ENCODE data around the gene VIPR2. TPM values are rescaled to one million over a fixed set of nuclear protein-coding genes. Genes with fewer than 3 reads are reported as not detected.

VIPR2 gene
- total and polyA plus RNA-seq, 2 experiments from 2014 or later: 1.3 to 2.7 TPM

- TF ChIP-seq, protein P1, sequence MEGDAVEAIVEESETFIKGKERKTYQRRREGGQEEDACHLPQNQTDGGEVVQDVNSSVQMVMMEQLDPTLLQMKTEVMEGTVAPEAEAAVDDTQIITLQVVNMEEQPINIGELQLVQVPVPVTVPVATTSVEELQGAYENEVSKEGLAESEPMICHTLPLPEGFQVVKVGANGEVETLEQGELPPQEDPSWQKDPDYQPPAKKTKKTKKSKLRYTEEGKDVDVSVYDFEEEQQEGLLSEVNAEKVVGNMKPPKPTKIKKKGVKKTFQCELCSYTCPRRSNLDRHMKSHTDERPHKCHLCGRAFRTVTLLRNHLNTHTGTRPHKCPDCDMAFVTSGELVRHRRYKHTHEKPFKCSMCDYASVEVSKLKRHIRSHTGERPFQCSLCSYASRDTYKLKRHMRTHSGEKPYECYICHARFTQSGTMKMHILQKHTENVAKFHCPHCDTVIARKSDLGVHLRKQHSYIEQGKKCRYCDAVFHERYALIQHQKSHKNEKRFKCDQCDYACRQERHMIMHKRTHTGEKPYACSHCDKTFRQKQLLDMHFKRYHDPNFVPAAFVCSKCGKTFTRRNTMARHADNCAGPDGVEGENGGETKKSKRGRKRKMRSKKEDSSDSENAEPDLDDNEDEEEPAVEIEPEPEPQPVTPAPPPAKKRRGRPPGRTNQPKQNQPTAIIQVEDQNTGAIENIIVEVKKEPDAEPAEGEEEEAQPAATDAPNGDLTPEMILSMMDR (conservative IDR thresholded peaks at IDR 0.05; ENCODE audit: low read depth in 2 of 2): no peak
- Mint-ChIP-seq H3K27ac (no peak overlapping the region), H3K9me3 (peaks cover 70% of the 10 kb centered on the region), H3K4me3 (no peak overlapping the region), H3K4me1 (peaks cover 13% of the 10 kb centered on the region; the same call in 2 of the 3 replicates), H3K36me3 (ENCODE audit: low read depth) (peaks cover 11% of the 10 kb centered on the region; the same call in 2 of the 3 replicates), H3K27me3 (ENCODE audit: insufficient read depth, low read depth, poor library complexity) (peaks cover 13% of the 10 kb centered on the region)
- Histone ChIP-seq H3K36me3 (ENCODE audit: insufficient read depth) (no peaks in the 10 kb centered on the region), H3K9me2 (ENCODE audit: insufficient read depth) (no peaks in the 10 kb centered on the region), H3K27ac (ENCODE audit: low read depth) (no peak overlapping the region), H3K4me3 (no peak overlapping the region), H3K4me1 (ENCODE audit: insufficient read depth) (peaks cover 4% of the 10 kb centered on the region; the same call in 1 of the 2 replicates), H3K27me3 (ENCODE audit: insufficient read depth) (no peaks in the 10 kb centered on the region), H4K20me1 (replicated peaks; ENCODE audit: insufficient read depth) (no peaks in the 10 kb centered on the region), H3F3A (replicated peaks; ENCODE audit: low read depth) (no peaks in the 10 kb centered on the region), H2AFZ (no peak overlapping the region), H3K79me2 (replicated peaks; ENCODE audit: insufficient read depth) (no peaks in the 10 kb centered on the region), H3K4me2 (no peak overlapping the region)
- DNase-seq (ENCODE audit: low spot score) (no peak), ATAC-seq (no peak)
These were observed 117.4 kb downstream of the VIPR2 start for GRCh38 chr7:159027056-159027788.

GRCh38 chr7:159026271-159027055 lies 118.2 kb downstream of the VIPR2 start:
- Mint-ChIP-seq H3K9me3 (peaks cover 70% of the 10 kb centered on the region), H3K36me3 (ENCODE audit: low read depth) (peaks cover 11% of the 10 kb centered on the region; the same call in 2 of the 3 replicates), H3K27me3 (ENCODE audit: insufficient read depth, low read depth, poor library complexity) (peaks cover 13% of the 10 kb centered on the region), H3K4me3 (no peak overlapping the region), H3K4me1 (peaks cover 9% of the 10 kb centered on the region; the same call in 2 of the 3 replicates), H3K27ac (no peak overlapping the region)
- Histone ChIP-seq H3K27ac (ENCODE audit: low read depth) (no peak overlapping the region), H4K20me1 (replicated peaks; ENCODE audit: insufficient read depth) (no peaks in the 10 kb centered on the region), H3K4me1 (ENCODE audit: insufficient read depth) (no peaks in the 10 kb centered on the region; the same call in 1 of the 2 replicates), H3K4me2 (no peak overlapping the region), H3K27me3 (ENCODE audit: insufficient read depth) (no peaks in the 10 kb centered on the region), H3K4me3 (no peak overlapping the region), H3K9me2 (ENCODE audit: insufficient read depth) (no peaks in the 10 kb centered on the region), H2AFZ (no peak overlapping the region), H3K79me2 (replicated peaks; ENCODE audit: insufficient read depth) (no peaks in the 10 kb centered on the region), H3F3A (replicated peaks; ENCODE audit: low read depth) (no peaks in the 10 kb centered on the region), H3K36me3 (ENCODE audit: insufficient read depth) (no peaks in the 10 kb centered on the region)
- ATAC-seq (no peak; the same call in 2 of the 3 replicates), DNase-seq (ENCODE audit: low spot score) (peak; percentile 17)
- no peak for TF ChIP-seq ZNF462 (CRISPR knock-in tag; IDR thresholded peaks at IDR 0.05)
- TF ChIP-seq CREB1 (CRISPR knock-in tag; IDR thresholded peaks at IDR 0.05; ENCODE audit: low read depth): no peak

Data from GM23338 (cell line).